Activated B cell treated with CpG ODN at 0.5 μM for 24 hours (primary cell): ENCODE data around the gene ZCCHC14. TPM values are rescaled to one million over a fixed set of nuclear protein-coding genes. Genes with fewer than 3 reads are reported as not detected.

Experiments used
- ATAC-seq: fragments of 200-7000 bp; cut with Tn5 transposase; one replicate; pipeline ENCODE4 v1.10.0; 2021; ENCODE audit warnings: low read depth, mild to moderate bottlenecking, moderate library complexity
- CTCF ChIA-PET: fragments of 350-600 bp; sonication (Branson Sonifier 250); formaldehyde crosslinking; loops from one replicate; lab custom pipeline; 2021; ENCODE audit warnings: antibody characterized with exemption; lab: Charles Lee
- POLR2A ChIA-PET: fragments of 350-600 bp; sonication (Branson Sonifier 250); formaldehyde crosslinking; loops from one replicate; lab custom pipeline; 2021; ENCODE audit warnings: antibody characterized with exemption; lab: Charles Lee
- DNase-seq: peaks from one replicate; pipeline ENCODE4 v3.0.0; 2022
- H3K27ac Mint-ChIP-seq: one replicate; pipeline ENCODE4 v1.8.0; 2020; ENCODE audit warnings: mixed read lengths
- H3K27me3 Mint-ChIP-seq: one replicate; pipeline ENCODE4 v1.8.0; 2021; ENCODE audit warnings: mixed read lengths
- H3K36me3 Mint-ChIP-seq: one replicate; pipeline ENCODE4 v1.8.0; 2021; ENCODE audit warnings: low read depth, mixed read lengths
- H3K4me1 Mint-ChIP-seq: one replicate; pipeline ENCODE4 v1.8.0; 2021; ENCODE audit warnings: mixed read lengths
- H3K4me3 Mint-ChIP-seq: one replicate; pipeline ENCODE4 v1.8.0; 2020; ENCODE audit warnings: mild to moderate bottlenecking, mixed read lengths
- H3K9me3 Mint-ChIP-seq: one replicate; pipeline ENCODE4 v1.8.0; 2020; ENCODE audit warnings: mixed read lengths
- intact Hi-C: fragments of 100-400 bp; cut with micrococcal nuclease; formaldehyde crosslinking; loops from one replicate; pipeline ENCODE4 v1.15.1; 2024
- total RNA-seq: library from RNA; stranded (reverse); gene quantifications from 2 replicates; pipeline ENCODE4 v1.2.3, GENCODE V29; 2022
- TF ChIP-seq, protein P1 (sequence below): fragments of 200-600 bp; IDR thresholded peaks from one replicate; pipeline ENCODE4 v1.8.0; 2022; ENCODE audit warnings: antibody characterized with exemption, mild to moderate bottlenecking

Gene ZCCHC14
- total RNA-seq, 1 donor from 2014 or later = 3.8 TPM

DNA sequence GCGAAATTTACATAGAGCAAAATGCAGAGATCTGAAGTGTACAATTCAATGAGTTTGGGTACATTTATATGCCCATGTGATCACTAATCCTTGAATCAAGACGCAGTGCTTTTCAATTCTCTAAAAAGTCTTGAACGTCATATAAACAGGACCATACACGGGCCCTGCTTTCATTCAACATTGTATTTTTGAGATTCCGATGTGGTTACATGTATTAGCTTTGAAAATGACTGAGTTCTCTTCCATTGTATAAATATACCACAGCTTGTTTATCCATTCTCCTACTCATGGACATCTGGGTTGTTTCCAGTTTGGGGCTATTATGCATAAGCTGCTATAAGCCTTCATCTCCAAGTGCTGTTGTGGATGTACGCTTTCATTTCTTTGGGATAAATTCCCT is 45.5 kb downstream of the ZCCHC14 start:
- TF ChIP-seq, protein P1, sequence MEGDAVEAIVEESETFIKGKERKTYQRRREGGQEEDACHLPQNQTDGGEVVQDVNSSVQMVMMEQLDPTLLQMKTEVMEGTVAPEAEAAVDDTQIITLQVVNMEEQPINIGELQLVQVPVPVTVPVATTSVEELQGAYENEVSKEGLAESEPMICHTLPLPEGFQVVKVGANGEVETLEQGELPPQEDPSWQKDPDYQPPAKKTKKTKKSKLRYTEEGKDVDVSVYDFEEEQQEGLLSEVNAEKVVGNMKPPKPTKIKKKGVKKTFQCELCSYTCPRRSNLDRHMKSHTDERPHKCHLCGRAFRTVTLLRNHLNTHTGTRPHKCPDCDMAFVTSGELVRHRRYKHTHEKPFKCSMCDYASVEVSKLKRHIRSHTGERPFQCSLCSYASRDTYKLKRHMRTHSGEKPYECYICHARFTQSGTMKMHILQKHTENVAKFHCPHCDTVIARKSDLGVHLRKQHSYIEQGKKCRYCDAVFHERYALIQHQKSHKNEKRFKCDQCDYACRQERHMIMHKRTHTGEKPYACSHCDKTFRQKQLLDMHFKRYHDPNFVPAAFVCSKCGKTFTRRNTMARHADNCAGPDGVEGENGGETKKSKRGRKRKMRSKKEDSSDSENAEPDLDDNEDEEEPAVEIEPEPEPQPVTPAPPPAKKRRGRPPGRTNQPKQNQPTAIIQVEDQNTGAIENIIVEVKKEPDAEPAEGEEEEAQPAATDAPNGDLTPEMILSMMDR = no peak
- DNase-seq (no peak), ATAC-seq (no peak)
- intact Hi-C loops = no loop called here
- H3K27me3 Mint-ChIP-seq = no peaks in the 10 kb centered on the region
- H3K27ac Mint-ChIP-seq = no peak overlapping the region
- ChIA-PET POLR2A (no interaction called here), CTCF (interaction anchor here (0.6 kb wide), 1 partner anchor 51 kb away, joined by 3 read pairs; no protein-coding TSS in a partner anchor)
- H3K9me3 Mint-ChIP-seq = no peaks in the 10 kb centered on the region
- no peak overlapping the region for H3K4me3 Mint-ChIP-seq
- H3K4me1 Mint-ChIP-seq = no peaks in the 10 kb centered on the region
- H3K36me3 Mint-ChIP-seq = peaks cover 4% of the 10 kb centered on the region

DNA sequence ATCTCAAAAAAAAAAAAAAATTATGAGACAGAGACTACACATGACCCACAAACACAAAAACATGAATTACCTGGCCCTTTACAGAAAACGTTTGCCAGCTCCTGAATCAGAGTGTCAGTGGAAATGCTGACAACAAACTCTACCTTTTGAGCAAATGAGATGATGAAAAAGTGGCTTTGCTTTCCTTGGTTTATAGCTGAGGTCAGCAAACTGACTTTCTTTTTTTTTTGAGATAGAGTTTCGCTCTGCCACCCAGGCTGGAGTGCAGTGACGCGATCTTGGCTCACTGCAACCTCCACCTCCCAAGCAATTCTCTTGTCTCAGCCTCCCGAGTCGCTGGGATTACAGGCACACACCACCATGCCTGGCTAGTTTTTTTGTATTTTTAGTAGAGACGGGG is 46.3 kb downstream of the ZCCHC14 start:
- H3K36me3 Mint-ChIP-seq = peaks cover 4% of the 10 kb centered on the region
- POLR2A ChIA-PET = no interaction called here
- no peak for DNase-seq

GRCh38 chr16:87445486-87445885 is 47.3 kb downstream of the ZCCHC14 start:
- Mint-ChIP-seq H3K27me3 (no peaks in the 10 kb centered on the region), H3K36me3 (peaks cover 4% of the 10 kb centered on the region), H3K27ac (no peak overlapping the region), H3K9me3 (no peaks in the 10 kb centered on the region), H3K4me3 (no peak overlapping the region), H3K4me1 (no peaks in the 10 kb centered on the region)
- intact Hi-C loops = no loop called here
- TF ChIP-seq, protein P1 = no peak
- DNase-seq = no peak
- no peak for ATAC-seq
- ChIA-PET CTCF (no interaction called here), POLR2A (no interaction called here)

More for the DNA sequence above, 46.3 kb downstream of the ZCCHC14 start:
- intact Hi-C loops = no loop called here
- TF ChIP-seq, protein P1 = no peak
- CTCF ChIA-PET = no interaction called here
- no peaks in the 10 kb centered on the region for H3K9me3 Mint-ChIP-seq
- no peak overlapping the region for H3K27ac Mint-ChIP-seq
- no peak for ATAC-seq
- no peaks in the 10 kb centered on the region for H3K4me1 Mint-ChIP-seq
- no peaks in the 10 kb centered on the region for H3K27me3 Mint-ChIP-seq
- no peak overlapping the region for H3K4me3 Mint-ChIP-seq

- Mint-ChIP-seq H3K9me3 (no peaks in the 10 kb centered on the region), H3K4me1 (no peaks in the 10 kb centered on the region), H3K36me3 (peaks cover 4% of the 10 kb centered on the region), H3K4me3 (no peak overlapping the region), H3K27me3 (no peaks in the 10 kb centered on the region), H3K27ac (no peak overlapping the region)
- ChIA-PET POLR2A (interaction anchor here (0.7 kb wide), 1 partner anchor 1213 kb away, joined by 4 read pairs; no protein-coding TSS in a partner anchor), CTCF (no interaction called here)
- DNase-seq (no peak), ATAC-seq (no peak)
- TF ChIP-seq, protein P1 = no peak
- intact Hi-C loops = no loop called here
These were observed 48.9 kb downstream of the ZCCHC14 start for GRCh38 chr16:87443964-87444363.

DNA sequence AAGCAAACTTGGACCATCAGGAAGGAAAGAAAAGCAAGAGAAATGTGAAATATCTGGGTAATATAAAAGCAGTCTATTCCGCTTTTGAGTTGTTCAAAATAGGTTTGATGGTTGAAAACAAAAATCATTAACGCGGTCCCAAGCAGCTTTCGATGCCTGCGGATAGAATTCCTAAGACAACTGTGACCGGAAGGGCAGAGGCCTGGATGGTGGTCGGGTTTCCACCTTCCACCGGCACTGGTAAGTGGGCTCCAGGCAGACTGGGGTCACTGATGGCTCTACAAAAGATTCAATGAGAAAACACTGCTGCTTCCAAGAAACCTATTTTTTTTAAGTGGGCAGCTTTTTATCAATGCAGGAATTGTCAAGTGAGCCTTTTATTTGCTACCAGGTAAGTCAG is 49.8 kb downstream of the ZCCHC14 start:
- ATAC-seq (no peak), DNase-seq (no peak)
- no peak overlapping the region for H3K27ac Mint-ChIP-seq
- no peaks in the 10 kb centered on the region for H3K9me3 Mint-ChIP-seq
- POLR2A ChIA-PET = no interaction called here
- no peaks in the 10 kb centered on the region for H3K4me1 Mint-ChIP-seq
- CTCF ChIA-PET = interaction anchor here (0.6 kb wide), 1 partner anchor 997 kb away, joined by 3 read pairs; no protein-coding TSS in a partner anchor
- TF ChIP-seq, protein P1 = no peak
- H3K27me3 Mint-ChIP-seq = no peaks in the 10 kb centered on the region
- H3K36me3 Mint-ChIP-seq = peaks cover 4% of the 10 kb centered on the region
- H3K4me3 Mint-ChIP-seq = no peak overlapping the region
- intact Hi-C loops = no loop called here
